OCI-LY7 (cell line): Measurements from ENCODE around the gene ZNF23.

Source experiments
- CTCF ChIP-seq: fragments of 200-600 bp; sonication (generic); conservative IDR thresholded peaks from 2 replicates; pipeline ENCODE4 v1.5.1; 2014; ENCODE audit warnings: mild to moderate bottlenecking, antibody characterized with exemption, low read length, moderate library complexity, mixed read lengths
- EZH2phosphoT487 ChIP-seq: fragments of 200-600 bp; sonication (generic); IDR thresholded peaks from 2 replicates; pipeline ENCODE4 v1.6.1; 2018; ENCODE audit warnings: low read depth, borderline replicate concordance, mild to moderate bottlenecking, mixed run types, antibody characterized with exemption, low read length, moderate library complexity, mixed read lengths

- no peak for TF ChIP-seq CTCF
- no peak for TF ChIP-seq EZH2phosphoT487
Measured at GRCh38 chr16:71467810-71468209, 5.8 kb upstream of the ZNF23 start.
